Keratinocyte (primary cell): ENCODE measurements around the gene IRX2. TPM values are rescaled to one million over a fixed set of nuclear protein-coding genes. Genes with fewer than 3 reads are reported as not detected.

Source experiments
- DNase-seq: peaks from one replicate; pipeline ENCODE4 v3.0.0-alpha.2; 2011; ENCODE audit warnings: low read depth, missing footprints, low spot score
- FAIRE-seq: peaks from 2 replicates; lab custom pipeline; 2011; peaks lifted over from hg19 to GRCh38; lab: Jason Lieb, UNC
- H2AFZ ChIP-seq: 2 replicates; pipeline ENCODE4 v1.6.0; 2012; ENCODE audit warnings: low read length, control low read depth, inconsistent platforms; ENCODE audit not compliant: control insufficient read depth
- H3K27ac ChIP-seq: 2 replicates; pipeline ENCODE4 v1.5.1; 2011; ENCODE audit warnings: low read length; ENCODE audit not compliant: control insufficient read depth, insufficient read depth
- H3K27me3 ChIP-seq: 3 replicates; pipeline ENCODE4 v1.6.0; 2011; ENCODE audit warnings: low read length; ENCODE audit not compliant: control insufficient read depth, insufficient read depth; ENCODE audit errors: extremely low read depth
- H3K36me3 ChIP-seq, 2 experiments: 2 replicates in 1 of 2; 3 replicates in 1 of 2; pipeline ENCODE4 v1.5.1; 2011; ENCODE audit warnings: low read length in 2 of 2, mild to moderate bottlenecking in 1 of 2; ENCODE audit not compliant: control insufficient read depth in 2 of 2, insufficient read depth in 2 of 2; ENCODE audit errors: extremely low read depth in 1 of 2
- H3K4me1 ChIP-seq: 3 replicates; pipeline ENCODE4 v1.5.1; 2011; ENCODE audit warnings: low read length; ENCODE audit not compliant: control insufficient read depth, insufficient read depth; ENCODE audit errors: extremely low read depth
- H3K4me2 ChIP-seq: 3 replicates; pipeline ENCODE4 v1.6.0; 2011; ENCODE audit warnings: low read depth, low read length; ENCODE audit not compliant: control insufficient read depth, insufficient read depth; ENCODE audit errors: extremely low read depth
- H3K4me3 ChIP-seq, 3 experiments: fragments of 200-600 bp in 1 of 3; sonication (generic) in 1 of 3; 2 replicates in 2 of 3; 3 replicates in 1 of 3; pipeline ENCODE4 v1.5.1; 2011 to 2016; ENCODE audit warnings: low read length in 3 of 3, mild to moderate bottlenecking in 3 of 3, control low read depth in 2 of 3, inconsistent platforms in 1 of 3, low read depth in 1 of 3, mixed read lengths in 1 of 3, mixed run types in 1 of 3, moderate library complexity in 1 of 3; ENCODE audit not compliant: control insufficient read depth in 2 of 3, insufficient read depth in 2 of 3; ENCODE audit errors: extremely low read depth in 1 of 3
- H3K79me2 ChIP-seq: 2 replicates; pipeline ENCODE4 v1.6.0; 2012; ENCODE audit warnings: low read length; ENCODE audit not compliant: control insufficient read depth, insufficient read depth
- H3K9ac ChIP-seq: 3 replicates; pipeline ENCODE4 v1.6.0; 2011; ENCODE audit warnings: low read length; ENCODE audit not compliant: control insufficient read depth, insufficient read depth; ENCODE audit errors: extremely low read depth
- H3K9me1 ChIP-seq: 3 replicates; pipeline ENCODE4 v1.6.0; 2011; ENCODE audit warnings: low read length; ENCODE audit not compliant: control insufficient read depth, insufficient read depth; ENCODE audit errors: extremely low read depth
- H3K9me3 ChIP-seq: 2 replicates; pipeline ENCODE4 v1.5.1; 2012; ENCODE audit warnings: low read depth, low read length; ENCODE audit not compliant: control insufficient read depth
- H4K20me1 ChIP-seq: 3 replicates; pipeline ENCODE4 v1.6.0; 2011; ENCODE audit warnings: low read length; ENCODE audit not compliant: control insufficient read depth, insufficient read depth; ENCODE audit errors: extremely low read depth
- CTCF ChIP-seq, 3 experiments: IDR thresholded peaks in 1 of 3; conservative IDR thresholded peaks in 1 of 3; optimal IDR thresholded peaks in 1 of 3; 2 replicates in 2 of 3; 3 replicates in 1 of 3; pipeline versions ENCODE3 to v1.5.1; 2011; ENCODE audit warnings: low read length in 3 of 3, mild to moderate bottlenecking in 3 of 3, moderate library complexity in 2 of 3, control low read depth in 1 of 3, inconsistent platforms in 1 of 3; ENCODE audit not compliant: insufficient read depth in 2 of 3; ENCODE audit errors: extremely low read depth in 1 of 3
- EZH2 ChIP-seq: IDR thresholded peaks from one replicate; pipeline ENCODE4 v1.6.1; 2012; ENCODE audit warnings: inconsistent platforms, mild to moderate bottlenecking, low read length, moderate library complexity
- dilution Hi-C: fragments of 300-500 bp; cut with MboI; formaldehyde crosslinking; loops from one replicate; pipeline ENCODE4 v1.7.0; 2020; ENCODE audit warnings: low sequenced_read_pairs; ENCODE audit not compliant: extremely low pct_ligation_motif_present
- polyA plus RNA-seq, 5 experiments: library from polyadenylated mRNA; depleted of rRNA in 3 of 5; stranded (reverse) in 3 of 5; stranded (forward) in 1 of 5; unstranded in 1 of 5; fragments of >200 nt; gene quantifications; 1 replicate in 1 of 5; 2 replicates in 3 of 5; 3 replicates in 1 of 5; pipeline versions ENCODE4 v1.2.1 to v1.2.3, GENCODE V29; 2011 to 2012; ENCODE audit warnings: missing spikeins in 2 of 5, low read depth in 1 of 5, low replicate concordance in 1 of 5

The IRX2 gene
- polyA plus RNA-seq, 1 donor (not counting 4 experiments of a cell fraction or from before 2014, with no cell fraction given): 27.1 TPM

- Histone ChIP-seq H3K9me1 (no peaks in the 10 kb centered on the region), H3K4me1 (peaks cover 23% of the 10 kb centered on the region), H3K27me3 (no peaks in the 10 kb centered on the region), H3K9me3 (no peaks in the 10 kb centered on the region), H2AFZ (no peak overlapping the region), H4K20me1 (no peaks in the 10 kb centered on the region), H3K27ac (no peak overlapping the region), H3K9ac (no peak overlapping the region), H3K4me3 (no peak overlapping the region), H3K4me2 (no peak overlapping the region), H3K79me2 (no peaks in the 10 kb centered on the region), H3K36me3 (no peaks in the 10 kb centered on the region)
- dilution Hi-C loops: no loop called here
- TF ChIP-seq CTCF (optimal IDR thresholded peaks at IDR 0.05 in 1 of 3, IDR thresholded peaks at IDR 0.05 in 1 of 3, conservative IDR thresholded peaks at IDR 0.05 in 1 of 3; ENCODE audit: extremely low read depth in 1 of 3, insufficient read depth in 2 of 3, low read length in 3 of 3): no peak
- TF ChIP-seq EZH2: no peak
- FAIRE-seq (no peak), DNase-seq (no peak)
These were observed 25.1 kb upstream of the IRX2 start for GRCh38 chr5:2776337-2777302.

GRCh38 chr5:2773327-2773726 is 21.9 kb upstream of the IRX2 start:
- no peak overlapping the region for H3K4me3 ChIP-seq
- dilution Hi-C loops: no loop called here
- H3K9me3 ChIP-seq: no peaks in the 10 kb centered on the region
- FAIRE-seq (no peak), DNase-seq (no peak)
- H3K9ac ChIP-seq: no peak overlapping the region
- H3K36me3 ChIP-seq: no peaks in the 10 kb centered on the region
- no peak overlapping the region for H2AFZ ChIP-seq
- TF ChIP-seq CTCF (optimal IDR thresholded peaks at IDR 0.05 in 1 of 3, IDR thresholded peaks at IDR 0.05 in 1 of 3, conservative IDR thresholded peaks at IDR 0.05 in 1 of 3; ENCODE audit: extremely low read depth in 1 of 3, insufficient read depth in 2 of 3, low read length in 3 of 3): no peak
- no peak overlapping the region for H3K27ac ChIP-seq
- no peaks in the 10 kb centered on the region for H3K79me2 ChIP-seq
- no peaks in the 10 kb centered on the region for H3K9me1 ChIP-seq
- no peaks in the 10 kb centered on the region for H3K27me3 ChIP-seq
- no peaks in the 10 kb centered on the region for H4K20me1 ChIP-seq
- H3K4me1 ChIP-seq: peaks cover 6% of the 10 kb centered on the region
- no peak overlapping the region for H3K4me2 ChIP-seq
